GM06990 (cell line): ENCODE results near the gene CAPN14.

Source experiments
- DNase-seq: peaks from one replicate; pipeline ENCODE4 v3.0.0-alpha.2; 2011; ENCODE audit not compliant: insufficient read length; ENCODE audit errors: extremely low read depth
- H3K27me3 ChIP-seq: replicated peaks from 2 replicates; pipeline ENCODE4 v1.6.0; 2011; ENCODE audit warnings: low read length; ENCODE audit not compliant: control insufficient read depth, insufficient read depth
- H3K36me3 ChIP-seq: 2 replicates; pipeline ENCODE4 v1.5.1; 2011; ENCODE audit warnings: low read length; ENCODE audit not compliant: control insufficient read depth, insufficient read depth
- H3K4me3 ChIP-seq: replicated peaks from 2 replicates; pipeline ENCODE4 v1.5.1; 2011; ENCODE audit warnings: low read depth, mild to moderate bottlenecking, control low read depth, low read length
- TF ChIP-seq, protein P1 (sequence below): IDR thresholded peaks from 2 replicates; pipeline ENCODE4 v1.5.1; 2011; ENCODE audit warnings: low read length, control low read depth, mild to moderate bottlenecking, inconsistent platforms; ENCODE audit not compliant: insufficient read depth, poor library complexity, severe bottlenecking

Gene CAPN14

DNA sequence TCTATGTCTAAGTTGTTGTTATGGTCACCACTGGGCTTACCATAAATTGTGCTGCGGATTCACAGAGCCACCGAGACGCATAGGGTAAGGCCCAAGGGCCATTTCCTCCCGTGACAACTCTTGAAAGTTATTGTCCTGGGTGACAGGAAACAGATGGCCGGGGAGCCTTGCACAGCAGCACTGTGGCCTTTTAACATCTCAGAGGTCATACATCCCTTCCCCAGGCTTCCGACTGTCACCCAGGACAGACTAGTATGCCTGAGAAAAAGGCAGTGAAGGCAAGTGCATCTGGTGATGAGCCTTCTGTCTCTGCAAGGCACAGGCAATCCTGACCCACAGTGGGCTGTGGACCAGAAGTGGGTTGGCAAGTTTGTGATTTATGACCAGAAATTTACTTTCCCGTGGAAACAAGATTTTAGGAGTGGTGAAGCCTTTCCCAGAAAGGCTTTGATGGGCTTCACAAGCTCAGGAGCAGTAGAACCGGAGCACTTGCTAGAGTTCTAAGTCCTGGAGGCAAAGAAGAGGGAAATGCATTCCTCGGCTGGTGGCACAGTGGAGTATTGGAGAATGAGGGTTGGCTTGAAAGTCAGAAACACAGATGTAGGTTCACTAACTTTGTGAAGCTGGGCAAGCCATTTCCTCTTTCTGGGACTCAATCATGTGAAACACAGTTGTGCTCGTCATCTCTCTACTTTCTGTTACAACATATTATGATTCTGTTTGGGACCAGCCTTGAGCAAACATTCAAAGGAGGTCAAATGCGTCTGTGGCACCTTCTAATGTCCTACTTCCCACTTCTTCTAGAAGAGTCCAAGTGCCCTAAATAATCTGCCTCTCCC is 2.0 kb upstream of the CAPN14 start:
- peak; percentile 68 for DNase-seq
- Histone ChIP-seq H3K36me3 (no peaks in the 10 kb centered on the region), H3K27me3 (no peaks in the 10 kb centered on the region), H3K4me3 (peak overlapping the region; percentile 12; the same call in 1 of the 2 replicates)
- TF ChIP-seq, protein P1, sequence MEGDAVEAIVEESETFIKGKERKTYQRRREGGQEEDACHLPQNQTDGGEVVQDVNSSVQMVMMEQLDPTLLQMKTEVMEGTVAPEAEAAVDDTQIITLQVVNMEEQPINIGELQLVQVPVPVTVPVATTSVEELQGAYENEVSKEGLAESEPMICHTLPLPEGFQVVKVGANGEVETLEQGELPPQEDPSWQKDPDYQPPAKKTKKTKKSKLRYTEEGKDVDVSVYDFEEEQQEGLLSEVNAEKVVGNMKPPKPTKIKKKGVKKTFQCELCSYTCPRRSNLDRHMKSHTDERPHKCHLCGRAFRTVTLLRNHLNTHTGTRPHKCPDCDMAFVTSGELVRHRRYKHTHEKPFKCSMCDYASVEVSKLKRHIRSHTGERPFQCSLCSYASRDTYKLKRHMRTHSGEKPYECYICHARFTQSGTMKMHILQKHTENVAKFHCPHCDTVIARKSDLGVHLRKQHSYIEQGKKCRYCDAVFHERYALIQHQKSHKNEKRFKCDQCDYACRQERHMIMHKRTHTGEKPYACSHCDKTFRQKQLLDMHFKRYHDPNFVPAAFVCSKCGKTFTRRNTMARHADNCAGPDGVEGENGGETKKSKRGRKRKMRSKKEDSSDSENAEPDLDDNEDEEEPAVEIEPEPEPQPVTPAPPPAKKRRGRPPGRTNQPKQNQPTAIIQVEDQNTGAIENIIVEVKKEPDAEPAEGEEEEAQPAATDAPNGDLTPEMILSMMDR = no peak

DNA sequence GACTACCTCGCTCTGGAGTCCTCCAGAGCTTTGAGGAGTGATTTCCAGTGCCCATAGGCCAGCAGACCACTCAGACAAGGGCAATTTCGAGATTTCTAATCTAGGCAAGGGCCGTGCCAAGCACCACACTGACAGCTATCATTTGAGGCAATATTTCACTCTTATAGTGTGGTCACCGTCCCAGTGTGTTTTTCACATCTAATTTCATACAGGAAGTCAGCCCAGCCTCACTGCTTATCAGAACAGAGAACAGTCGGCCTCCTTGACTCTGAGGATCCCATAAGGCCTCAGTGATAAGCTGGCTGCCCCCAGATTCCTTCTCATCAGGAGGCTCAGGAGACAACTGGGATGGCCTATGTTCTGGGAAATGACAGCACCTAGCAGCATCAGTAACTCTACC is 581 bp downstream of the CAPN14 start:
- no peaks in the 10 kb centered on the region for H3K36me3 ChIP-seq
- DNase-seq = no peak
- TF ChIP-seq, protein P1 = no peak
- H3K27me3 ChIP-seq = no peaks in the 10 kb centered on the region
- H3K4me3 ChIP-seq = no peak overlapping the region

DNA sequence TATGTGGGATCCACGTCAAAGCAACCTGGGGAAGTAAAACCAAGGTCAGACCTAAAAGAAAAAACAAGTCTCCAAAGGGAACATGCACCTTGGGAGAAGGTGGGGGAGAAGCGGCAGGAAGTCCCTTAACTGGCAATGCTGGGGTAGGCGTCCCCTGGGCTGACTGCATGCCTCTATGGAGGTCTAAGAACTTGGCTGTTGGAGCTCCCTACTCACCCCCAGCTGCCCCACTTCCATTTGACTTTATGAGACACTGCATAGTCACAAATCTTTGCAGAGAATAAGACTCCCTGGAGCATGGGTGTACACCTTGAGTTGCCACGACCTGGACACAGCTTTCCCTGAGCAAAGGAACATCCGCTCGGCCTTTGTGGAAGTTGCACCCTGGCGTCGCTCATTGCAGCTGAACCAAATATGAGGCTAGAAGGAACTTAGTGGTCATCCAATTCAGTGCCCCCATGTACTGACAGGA is 2.8 kb downstream of the CAPN14 start:
- DNase-seq = no peak
- Histone ChIP-seq H3K27me3 (no peaks in the 10 kb centered on the region), H3K36me3 (no peaks in the 10 kb centered on the region), H3K4me3 (no peak overlapping the region)
- TF ChIP-seq, protein P1 = no peak

DNA sequence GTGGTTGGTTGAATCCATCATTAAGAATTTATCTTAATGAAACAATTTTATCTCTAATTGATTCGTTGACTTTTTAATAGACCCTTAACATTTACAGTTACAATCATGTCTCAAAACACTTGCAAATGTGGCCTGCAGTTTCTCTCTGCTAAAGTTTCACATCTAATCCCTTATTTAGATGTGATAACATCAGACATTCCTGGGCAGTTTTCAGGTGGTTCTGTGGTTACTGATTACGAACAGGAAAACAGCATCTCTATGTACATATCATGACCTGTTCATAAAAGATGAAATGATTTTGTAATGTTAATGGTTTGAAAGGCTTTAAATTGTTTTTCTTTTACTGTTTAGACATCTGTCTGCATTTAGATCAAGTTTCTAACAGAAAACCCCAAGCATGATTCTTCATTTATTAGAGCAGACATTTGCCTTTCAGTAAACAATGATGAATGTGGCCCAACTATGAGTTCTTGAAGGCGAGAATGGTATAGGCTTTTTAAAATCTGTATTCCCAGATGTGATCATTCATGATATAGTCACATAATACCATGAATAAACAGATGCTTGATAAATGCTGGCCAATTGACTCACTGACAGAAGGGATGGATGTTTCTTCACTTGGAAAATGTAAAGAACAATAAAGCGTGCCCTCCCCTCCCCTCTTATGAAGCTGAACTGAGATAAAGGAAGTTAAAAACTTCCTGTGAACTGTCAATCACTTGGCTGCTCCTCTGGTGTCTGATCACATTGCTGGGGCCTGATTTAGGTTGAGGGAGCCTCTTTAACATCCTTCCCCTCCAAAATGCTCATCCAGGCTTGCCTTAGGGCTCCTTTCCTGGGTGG is 3.5 kb downstream of the CAPN14 start:
- no peak for DNase-seq
- TF ChIP-seq, protein P1 = no peak
- no peak overlapping the region for H3K4me3 ChIP-seq
- no peaks in the 10 kb centered on the region for H3K27me3 ChIP-seq
- no peaks in the 10 kb centered on the region for H3K36me3 ChIP-seq

DNA sequence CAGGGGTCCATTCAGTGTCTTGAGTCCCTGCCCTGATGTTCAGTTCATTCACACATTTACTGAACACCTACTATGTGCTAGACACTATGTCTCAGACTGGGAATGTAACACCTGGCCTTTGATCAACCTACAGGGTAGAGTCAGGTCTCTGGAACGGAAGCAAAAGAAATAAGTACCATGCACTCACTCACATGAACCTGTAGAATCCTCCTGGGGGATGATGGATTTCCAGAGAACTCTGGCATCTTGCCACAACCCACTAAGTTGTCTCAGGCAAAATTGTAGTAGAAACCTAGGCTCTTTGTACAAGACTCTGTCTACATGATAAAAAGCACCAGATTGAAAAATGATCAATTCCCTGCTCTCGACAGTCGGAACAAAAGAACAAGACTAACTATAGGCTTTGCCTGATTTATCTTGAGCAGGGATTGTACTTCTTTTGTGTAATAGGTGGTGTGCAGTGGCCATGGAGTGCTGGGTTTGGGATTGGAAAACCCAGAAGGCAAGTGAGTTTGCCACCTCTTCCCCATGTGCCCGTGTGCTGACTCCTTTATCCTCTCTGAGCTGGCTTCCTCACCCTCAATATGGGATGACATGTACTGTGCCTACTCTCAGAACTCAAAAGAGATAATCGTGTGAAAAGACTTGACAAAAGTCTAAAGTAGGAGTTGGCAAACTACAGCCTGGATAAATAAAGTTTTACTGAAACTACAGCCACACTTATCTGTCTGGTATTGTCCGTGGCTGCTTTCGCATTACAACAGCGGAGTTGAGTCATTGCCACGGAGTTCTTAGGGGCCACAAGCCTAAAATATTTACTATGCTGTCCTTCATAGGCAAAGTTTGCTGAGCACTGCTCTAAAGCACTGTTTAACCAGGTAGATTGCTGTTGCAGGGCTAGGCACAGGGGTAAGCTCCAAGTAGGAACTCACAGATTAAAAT is 4.4 kb downstream of the CAPN14 start:
- no peaks in the 10 kb centered on the region for H3K27me3 ChIP-seq
- H3K36me3 ChIP-seq = no peaks in the 10 kb centered on the region
- no peak overlapping the region for H3K4me3 ChIP-seq
- no peak for DNase-seq
- TF ChIP-seq, protein P1 = no peak
